ENCODE results near the gene RAB38.
A peak's percentile ranks its signal among the peaks of the same experiment; 100 is the strongest.

Gene RAB38

GRCh38 chr11:88157370-88157769, 17.9 kb downstream of the RAB38 start:
- no peak overlapping the region for H4K12ac ChIP-seq (ENCODE audit: low read depth, low read length)
- H3K27me3 ChIP-seq (ENCODE audit: insufficient read depth, low read length): no peaks in the 10 kb centered on the region
- no peak overlapping the region for H3K23ac ChIP-seq (ENCODE audit: low read length)
- H2BK5ac ChIP-seq (ENCODE audit: low read depth, low read length, poor library complexity): no peak overlapping the region
- no peak overlapping the region for H3K14ac ChIP-seq (ENCODE audit: low read length)
- H2AK5ac ChIP-seq (ENCODE audit: low read length): no peak overlapping the region
- H4K8ac ChIP-seq (ENCODE audit: low read depth, low read length): no peak overlapping the region
- H3K79me1 ChIP-seq (ENCODE audit: low read length): no peaks in the 10 kb centered on the region
- peaks cover 7% of the 10 kb centered on the region for H3K9me3 ChIP-seq (ENCODE audit: insufficient read depth, low read depth, low read length)
- H2AFZ ChIP-seq (ENCODE audit: insufficient read depth, low read length, poor library complexity): no peak overlapping the region
- WGBS (ENCODE audit: extremely low coverage, insufficient coverage, insufficient read length): no CpG with 5 or more reads among the region's 4 CpGs
- no peak overlapping the region for H2BK12ac ChIP-seq (ENCODE audit: low read length)
- H3K79me2 ChIP-seq (ENCODE audit: control insufficient read depth, insufficient read depth, low read length, poor library complexity): no peaks in the 10 kb centered on the region
- no peak overlapping the region for H3K9ac ChIP-seq (ENCODE audit: low read length)
- no peak overlapping the region for H3K4me2 ChIP-seq (ENCODE audit: low read length)
- H3K36me3 ChIP-seq (ENCODE audit: control insufficient read depth in 1 of 2, insufficient read depth in 2 of 2, low read length in 2 of 2): no peaks in the 10 kb centered on the region
- H3K4me1 ChIP-seq (ENCODE audit: control insufficient read depth in 1 of 2, insufficient read depth in 2 of 2, low read length in 2 of 2): peaks cover 0 to 1% of the 10 kb centered on the region in 2 experiments
- no peak overlapping the region for H3K27ac ChIP-seq (ENCODE audit: low read depth, low read length)
- H2BK120ac ChIP-seq (ENCODE audit: insufficient read depth, low read length, poor library complexity): no peak overlapping the region
- no peak overlapping the region for H4K91ac ChIP-seq (ENCODE audit: low read depth, low read length)
- H3K4me3 ChIP-seq (ENCODE audit: low read depth, low read length): no peak overlapping the region
- DNase-seq: no peak
- no peak overlapping the region for H3K18ac ChIP-seq (ENCODE audit: low read length)
- H3K4ac ChIP-seq (ENCODE audit: low read depth, low read length): no peak overlapping the region

DNA sequence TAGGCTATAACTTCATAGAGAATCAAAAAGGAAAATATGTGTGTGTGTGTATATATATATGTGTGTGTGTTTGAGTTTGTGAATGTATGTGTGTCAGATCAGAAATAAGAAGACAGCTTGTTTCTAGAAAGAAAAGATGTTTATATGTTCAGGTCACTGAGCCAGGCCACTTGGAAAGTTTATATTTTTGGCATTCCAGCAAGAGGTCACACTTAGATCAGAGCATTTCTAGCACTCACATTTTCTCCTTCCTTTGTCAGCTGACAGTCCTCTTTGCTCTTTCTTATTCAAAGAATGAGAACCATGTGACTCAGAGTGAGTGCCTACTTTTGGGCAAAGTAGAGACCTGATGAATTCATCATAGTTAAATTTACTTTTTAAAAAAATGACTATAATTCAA, 22.9 kb downstream of the RAB38 start:
- Histone ChIP-seq H3K79me1 (ENCODE audit: low read length) (no peaks in the 10 kb centered on the region), H4K8ac (ENCODE audit: low read depth, low read length) (no peak overlapping the region), H2AK5ac (ENCODE audit: low read length) (no peak overlapping the region), H3K4me1 (ENCODE audit: control insufficient read depth in 1 of 2, insufficient read depth in 2 of 2, low read length in 2 of 2) (peaks cover 0 to 1% of the 10 kb centered on the region in 2 experiments), H4K91ac (ENCODE audit: low read depth, low read length) (no peak overlapping the region), H3K9me3 (ENCODE audit: insufficient read depth, low read depth, low read length) (peaks cover 7% of the 10 kb centered on the region), H3K4ac (ENCODE audit: low read depth, low read length) (no peak overlapping the region), H2BK120ac (ENCODE audit: insufficient read depth, low read length, poor library complexity) (no peak overlapping the region), H3K79me2 (ENCODE audit: control insufficient read depth, insufficient read depth, low read length, poor library complexity) (no peaks in the 10 kb centered on the region), H2BK12ac (ENCODE audit: low read length) (no peak overlapping the region), H3K18ac (ENCODE audit: low read length) (no peak overlapping the region), H3K23ac (ENCODE audit: low read length) (no peak overlapping the region), H3K27ac (ENCODE audit: low read depth, low read length) (no peak overlapping the region), H3K36me3 (ENCODE audit: control insufficient read depth in 1 of 2, insufficient read depth in 2 of 2, low read length in 2 of 2) (no peaks in the 10 kb centered on the region), H4K12ac (ENCODE audit: low read depth, low read length) (no peak overlapping the region), H3K4me3 (ENCODE audit: low read depth, low read length) (no peak overlapping the region), H3K14ac (ENCODE audit: low read length) (no peak overlapping the region), H2BK5ac (ENCODE audit: low read depth, low read length, poor library complexity) (no peak overlapping the region), H3K27me3 (ENCODE audit: insufficient read depth, low read length) (no peaks in the 10 kb centered on the region), H3K9ac (ENCODE audit: low read length) (no peak overlapping the region), H2AFZ (ENCODE audit: insufficient read depth, low read length, poor library complexity) (no peak overlapping the region), H3K4me2 (ENCODE audit: low read length) (no peak overlapping the region)
- no peak for DNase-seq

DNA sequence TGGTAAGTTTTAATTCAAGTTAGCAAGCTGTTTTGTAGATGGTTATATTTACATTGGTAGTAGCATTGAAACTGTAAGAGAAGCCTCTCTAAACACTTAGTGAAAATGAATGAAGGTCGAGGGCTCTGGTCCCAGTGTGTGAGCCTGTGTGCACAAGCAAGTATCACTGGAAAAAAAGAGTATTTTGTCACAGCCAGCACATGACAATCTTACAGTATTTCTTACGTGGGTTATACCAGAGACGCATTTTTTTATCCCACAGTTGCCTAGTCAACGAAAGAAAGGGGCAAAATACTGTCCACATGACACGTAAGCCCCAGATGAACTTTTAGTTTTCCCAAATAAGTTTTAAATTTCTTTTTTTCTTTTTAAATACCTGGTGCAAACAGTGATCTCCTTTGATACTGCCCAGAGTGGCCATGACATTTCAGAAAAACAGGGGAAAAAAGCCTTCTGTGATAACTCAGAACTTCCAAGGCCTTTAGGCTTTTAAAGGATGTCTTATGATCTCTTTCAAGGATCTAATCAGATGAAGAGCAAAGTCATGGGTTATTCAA, 23.5 kb downstream of the RAB38 start:
- H4K12ac ChIP-seq (ENCODE audit: low read depth, low read length): no peak overlapping the region
- H3K9me3 ChIP-seq (ENCODE audit: insufficient read depth, low read depth, low read length): peaks cover 7% of the 10 kb centered on the region
- H3K27me3 ChIP-seq (ENCODE audit: insufficient read depth, low read length): no peaks in the 10 kb centered on the region
- H3K79me1 ChIP-seq (ENCODE audit: low read length): no peaks in the 10 kb centered on the region
- H3K79me2 ChIP-seq (ENCODE audit: control insufficient read depth, insufficient read depth, low read length, poor library complexity): no peaks in the 10 kb centered on the region
- peaks cover 0 to 1% of the 10 kb centered on the region in 2 experiments for H3K4me1 ChIP-seq (ENCODE audit: control insufficient read depth in 1 of 2, insufficient read depth in 2 of 2, low read length in 2 of 2)
- H4K8ac ChIP-seq (ENCODE audit: low read depth, low read length): no peak overlapping the region
- H2AK5ac ChIP-seq (ENCODE audit: low read length): no peak overlapping the region
- H3K4me2 ChIP-seq (ENCODE audit: low read length): no peak overlapping the region
- no peak overlapping the region for H3K4me3 ChIP-seq (ENCODE audit: low read depth, low read length)
- no peaks in the 10 kb centered on the region for H3K36me3 ChIP-seq (ENCODE audit: control insufficient read depth in 1 of 2, insufficient read depth in 2 of 2, low read length in 2 of 2)
- H3K14ac ChIP-seq (ENCODE audit: low read length): no peak overlapping the region
- WGBS (ENCODE audit: extremely low coverage, insufficient coverage, insufficient read length): no CpG with 5 or more reads among the region's 5 CpGs
- H3K27ac ChIP-seq (ENCODE audit: low read depth, low read length): no peak overlapping the region
- H2AFZ ChIP-seq (ENCODE audit: insufficient read depth, low read length, poor library complexity): no peak overlapping the region
- no peak overlapping the region for H2BK12ac ChIP-seq (ENCODE audit: low read length)
- H3K9ac ChIP-seq (ENCODE audit: low read length): no peak overlapping the region
- DNase-seq: no peak
- no peak overlapping the region for H2BK120ac ChIP-seq (ENCODE audit: insufficient read depth, low read length, poor library complexity)
- H2BK5ac ChIP-seq (ENCODE audit: low read depth, low read length, poor library complexity): no peak overlapping the region
- H3K18ac ChIP-seq (ENCODE audit: low read length): no peak overlapping the region
- no peak overlapping the region for H4K91ac ChIP-seq (ENCODE audit: low read depth, low read length)
- no peak overlapping the region for H3K4ac ChIP-seq (ENCODE audit: low read depth, low read length)
- no peak overlapping the region for H3K23ac ChIP-seq (ENCODE audit: low read length)

DNA sequence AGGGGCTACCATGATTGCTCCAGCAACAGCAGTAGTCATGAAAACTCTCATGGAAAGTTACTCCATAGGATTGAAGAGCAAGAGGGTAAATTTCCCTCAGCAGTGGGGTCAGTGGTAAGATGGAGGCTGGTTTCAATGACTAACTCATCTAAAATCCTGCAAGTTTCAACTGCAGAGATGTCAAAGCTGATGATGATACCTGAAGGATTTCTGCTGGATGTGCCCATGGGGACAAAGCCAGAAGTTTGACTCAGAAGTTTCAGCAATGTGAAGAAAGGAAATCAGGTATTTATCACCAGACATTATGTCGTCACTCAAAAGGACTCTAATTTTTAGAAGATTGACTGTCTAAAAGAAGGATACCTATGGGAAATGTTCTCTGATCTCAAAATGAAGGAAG, 29.1 kb downstream of the RAB38 start:
- no peak overlapping the region for H3K27ac ChIP-seq (ENCODE audit: low read depth, low read length)
- H2BK5ac ChIP-seq (ENCODE audit: low read depth, low read length, poor library complexity): no peak overlapping the region
- no peak overlapping the region for H2AK5ac ChIP-seq (ENCODE audit: low read length)
- no peak overlapping the region for H3K9ac ChIP-seq (ENCODE audit: low read length)
- no peaks in the 10 kb centered on the region for H3K36me3 ChIP-seq (ENCODE audit: control insufficient read depth in 1 of 2, insufficient read depth in 2 of 2, low read length in 2 of 2)
- H3K4me2 ChIP-seq (ENCODE audit: low read length): no peak overlapping the region
- no peaks in the 10 kb centered on the region for H3K27me3 ChIP-seq (ENCODE audit: insufficient read depth, low read length)
- no peaks in the 10 kb centered on the region for H3K79me1 ChIP-seq (ENCODE audit: low read length)
- peak; percentile 4 to 44 for DNase-seq
- no peak overlapping the region for H4K8ac ChIP-seq (ENCODE audit: low read depth, low read length)
- H3K4me1 ChIP-seq (ENCODE audit: control insufficient read depth in 1 of 2, insufficient read depth in 2 of 2, low read length in 2 of 2): no peaks in the 10 kb centered on the region
- no peak overlapping the region for H3K23ac ChIP-seq (ENCODE audit: low read length)
- no peak overlapping the region for H3K4me3 ChIP-seq (ENCODE audit: low read depth, low read length)
- no peaks in the 10 kb centered on the region for H3K79me2 ChIP-seq (ENCODE audit: control insufficient read depth, insufficient read depth, low read length, poor library complexity)
- H2BK120ac ChIP-seq (ENCODE audit: insufficient read depth, low read length, poor library complexity): no peak overlapping the region
- H3K4ac ChIP-seq (ENCODE audit: low read depth, low read length): no peak overlapping the region
- no peak overlapping the region for H4K12ac ChIP-seq (ENCODE audit: low read depth, low read length)
- H4K91ac ChIP-seq (ENCODE audit: low read depth, low read length): no peak overlapping the region
- H2AFZ ChIP-seq (ENCODE audit: insufficient read depth, low read length, poor library complexity): no peak overlapping the region
- WGBS (ENCODE audit: extremely low coverage, insufficient coverage, insufficient read length): no CpG with 5 or more reads among the region's 1 CpG
- H3K18ac ChIP-seq (ENCODE audit: low read length): no peak overlapping the region
- no peak overlapping the region for H2BK12ac ChIP-seq (ENCODE audit: low read length)
- no peak overlapping the region for H3K14ac ChIP-seq (ENCODE audit: low read length)
- H3K9me3 ChIP-seq (ENCODE audit: insufficient read depth, low read depth, low read length): no peaks in the 10 kb centered on the region

Data from trophoblast cell (in vitro differentiated cells and primary cell).